Neural progenitor cell (in vitro differentiated cells): ENCODE data around the gene TPGS1. TPM values are rescaled to one million over a fixed set of nuclear protein-coding genes. Genes with fewer than 3 reads are reported as not detected.

ENCODE experiments used
- DNase-seq: peaks from one replicate; pipeline ENCODE4 v3.0.0-alpha.2; 2016; ENCODE audit warnings: low spot score
- H2AFZ ChIP-seq: fragments of 200-600 bp; sonication (generic); replicated peaks from 2 replicates; pipeline ENCODE4 v1.6.1; 2016; ENCODE audit warnings: antibody characterized with exemption
- H3F3A ChIP-seq: fragments of 200-600 bp; sonication (generic); 2 replicates; pipeline ENCODE4 v1.6.1; 2016; ENCODE audit warnings: antibody characterized with exemption, low read depth
- H3K27ac ChIP-seq: fragments of 200-600 bp; sonication (generic); 2 replicates; pipeline ENCODE4 v1.5.1; 2016; ENCODE audit warnings: mild to moderate bottlenecking
- H3K27me3 ChIP-seq: fragments of 200-600 bp; sonication (generic); 2 replicates; pipeline ENCODE4 v1.6.1; 2016; ENCODE audit warnings: mild to moderate bottlenecking, moderate library complexity
- H3K36me3 ChIP-seq: fragments of 200-600 bp; sonication (generic); 2 replicates; pipeline ENCODE4 v1.5.1; 2016
- H3K4me1 ChIP-seq: fragments of 200-600 bp; sonication (generic); 2 replicates; pipeline ENCODE4 v1.6.1; 2016; ENCODE audit warnings: mixed run types
- H3K4me2 ChIP-seq: fragments of 200-600 bp; sonication (generic); 2 replicates; pipeline ENCODE4 v1.6.1; 2016
- H3K4me3 ChIP-seq: fragments of 200-600 bp; sonication (generic); 2 replicates; pipeline ENCODE4 v1.5.1; 2016
- H3K79me2 ChIP-seq: fragments of 200-600 bp; sonication (generic); 2 replicates; pipeline ENCODE4 v1.6.1; 2016; ENCODE audit warnings: low read depth
- H3K9ac ChIP-seq: fragments of 200-600 bp; sonication (generic); 2 replicates; pipeline ENCODE4 v1.6.1; 2016
- H3K9me3 ChIP-seq: fragments of 200-600 bp; sonication (generic); 2 replicates; pipeline ENCODE4 v1.5.1; 2016; ENCODE audit warnings: low read depth
- H4K20me1 ChIP-seq: fragments of 200-600 bp; sonication (generic); 2 replicates; pipeline ENCODE4 v1.6.1; 2016; ENCODE audit warnings: low read depth
- H3K27ac Mint-ChIP-seq: 3 replicates; pipeline ENCODE4 v1.8.0; 2021; ENCODE audit warnings: mixed read lengths
- H3K27me3 Mint-ChIP-seq: 2 replicates; pipeline ENCODE4 v1.8.0; 2022; ENCODE audit warnings: low read depth, mild to moderate bottlenecking, inconsistent platforms, moderate library complexity, mixed read lengths; ENCODE audit not compliant: insufficient read depth
- H3K36me3 Mint-ChIP-seq: 3 replicates; pipeline ENCODE4 v1.8.0; 2021; ENCODE audit warnings: mixed read lengths
- H3K4me1 Mint-ChIP-seq: 3 replicates; pipeline ENCODE4 v1.8.0; 2021; ENCODE audit warnings: mixed read lengths
- H3K4me3 Mint-ChIP-seq: 3 replicates; pipeline ENCODE4 v1.8.0; 2021; ENCODE audit warnings: mild to moderate bottlenecking, moderate library complexity, mixed read lengths
- H3K9me3 Mint-ChIP-seq: 3 replicates; pipeline ENCODE4 v1.8.0; 2020; ENCODE audit warnings: mixed read lengths
- CTCF ChIP-seq: fragments of 200-600 bp; sonication (generic); IDR thresholded peaks from 2 replicates; pipeline ENCODE4 v1.5.1; 2017; ENCODE audit warnings: antibody characterized with exemption, mild to moderate bottlenecking
- EZH2 ChIP-seq: fragments of 200-600 bp; sonication (generic); IDR thresholded peaks from 2 replicates; pipeline ENCODE4 v1.6.1; 2017; ENCODE audit warnings: antibody characterized with exemption, mild to moderate bottlenecking, moderate library complexity
- EZH2phosphoT487 ChIP-seq: fragments of 200-600 bp; sonication (generic); IDR thresholded peaks from 2 replicates; pipeline ENCODE4 v1.6.1; 2017; ENCODE audit warnings: antibody characterized with exemption
- total RNA-seq: library from RNA; depleted of rRNA; stranded (reverse); fragments of >200 nt; gene quantifications from 2 replicates; pipeline ENCODE4 v1.2.3, GENCODE V29; 2015; ENCODE audit warnings: low replicate concordance

The TPGS1 gene
- total RNA-seq: 9.4 and 31.1 TPM in 2 replicates

GRCh38 chr19:507286-508203 is at the start of gene TPGS1:
TSS of gene TPGS1 (plus strand) at chr19:507497. CDS start at chr19:507507, 10 bp downstream.
- peak within 1 kb of the TSS; percentile 100 for H3K27ac Mint-ChIP-seq
- H3K27ac ChIP-seq: peak within 1 kb of the TSS; percentile 93
- peak; percentile 97 for DNase-seq
- H3K4me2 ChIP-seq: peak within 1 kb of the TSS; percentile 76
- H3K79me2 ChIP-seq: no peaks in the 10 kb centered on the region
- H3K4me1 Mint-ChIP-seq: peaks cover 35% of the 10 kb centered on the region
- peaks cover 9% of the 10 kb centered on the region for H3K27me3 Mint-ChIP-seq
- peaks cover 26% of the 10 kb centered on the region for H3F3A ChIP-seq
- peak within 1 kb of the TSS; percentile 92 for H3K4me3 Mint-ChIP-seq
- peak within 1 kb of the TSS; percentile 61 for H3K9ac ChIP-seq
- H3K27me3 ChIP-seq: peaks cover 3% of the 10 kb centered on the region
- peaks cover 8% of the 10 kb centered on the region for H3K36me3 Mint-ChIP-seq
- no peak for TF ChIP-seq EZH2phosphoT487
- no peak for TF ChIP-seq CTCF
- TF ChIP-seq EZH2: no peak
- H3K4me1 ChIP-seq: peaks cover 14% of the 10 kb centered on the region
- H2AFZ ChIP-seq: peak within 1 kb of the TSS; percentile 72
- H3K36me3 ChIP-seq: no peaks in the 10 kb centered on the region
- H4K20me1 ChIP-seq: peaks cover 16% of the 10 kb centered on the region
- no peaks in the 10 kb centered on the region for H3K9me3 ChIP-seq
- peak within 1 kb of the TSS; percentile 70 for H3K4me3 ChIP-seq
- no peaks in the 10 kb centered on the region for H3K9me3 Mint-ChIP-seq

- Histone ChIP-seq H3K79me2 (no peaks in the 10 kb centered on the region), H3K4me1 (peaks cover 3% of the 10 kb centered on the region), H4K20me1 (no peaks in the 10 kb centered on the region), H3K4me3 (no peak overlapping the region), H3K9me3 (no peaks in the 10 kb centered on the region), H3K9ac (no peak overlapping the region), H3K36me3 (no peaks in the 10 kb centered on the region), H3K27ac (no peak overlapping the region), H3F3A (peaks cover 11% of the 10 kb centered on the region), H3K4me2 (no peak overlapping the region), H2AFZ (no peak overlapping the region), H3K27me3 (peaks cover 37% of the 10 kb centered on the region)
- peaks cover 10% of the 10 kb centered on the region for H3K4me1 Mint-ChIP-seq
- H3K9me3 Mint-ChIP-seq: no peaks in the 10 kb centered on the region
- H3K27me3 Mint-ChIP-seq: peaks cover 7% of the 10 kb centered on the region
- TF ChIP-seq EZH2 (no peak), CTCF (no peak)
- H3K27ac Mint-ChIP-seq: peak overlapping the region; percentile 48
- H3K36me3 Mint-ChIP-seq: peaks cover 3% of the 10 kb centered on the region
- DNase-seq: no peak
- H3K4me3 Mint-ChIP-seq: no peak overlapping the region
Measured at GRCh38 chr19:457636-458035, 49.7 kb upstream of the TPGS1 start.

GRCh38 chr19:458091-459042 is 48.9 kb upstream of the TPGS1 start:
- Mint-ChIP-seq H3K27ac (no peak overlapping the region), H3K4me1 (peaks cover 10% of the 10 kb centered on the region), H3K9me3 (no peaks in the 10 kb centered on the region), H3K36me3 (peaks cover 3% of the 10 kb centered on the region), H3K27me3 (peaks cover 9% of the 10 kb centered on the region), H3K4me3 (peak overlapping the region; percentile 15)
- Histone ChIP-seq H3F3A (peaks cover 13% of the 10 kb centered on the region), H3K4me3 (no peak overlapping the region), H2AFZ (no peak overlapping the region), H3K9ac (no peak overlapping the region), H4K20me1 (no peaks in the 10 kb centered on the region), H3K4me2 (no peak overlapping the region), H3K36me3 (no peaks in the 10 kb centered on the region), H3K79me2 (no peaks in the 10 kb centered on the region), H3K9me3 (no peaks in the 10 kb centered on the region), H3K27me3 (peaks cover 40% of the 10 kb centered on the region), H3K4me1 (peaks cover 3% of the 10 kb centered on the region), H3K27ac (no peak overlapping the region)
- no peak for DNase-seq
- no peak for TF ChIP-seq CTCF
- no peak for TF ChIP-seq EZH2
- no peak for TF ChIP-seq EZH2phosphoT487
